Liver (tissue), 9 donors: ENCODE data around the gene ZMAT2. TPM values are rescaled to one million over a fixed set of nuclear protein-coding genes. Genes with fewer than 3 reads are reported as not detected.

Experiments used
- DNase-seq: peaks from one replicate; pipeline ENCODE4 v3.0.0-alpha.2; 2017; ENCODE audit warnings: low spot score
- H3K27ac ChIP-seq, 2 donors: one replicate each; pipeline ENCODE4 v1.7.0; 2013; ENCODE audit warnings: inconsistent platforms in 2 of 2, low read length in 2 of 2, control low read depth in 1 of 2, low read depth in 1 of 2, mild to moderate bottlenecking in 1 of 2
- H3K27me3 ChIP-seq, 4 donors: one replicate each; pipeline versions ENCODE4 v1.6.1 to v1.7.0; 2013; ENCODE audit warnings: low read length in 3 of 4, inconsistent platforms in 1 of 4, mild to moderate bottlenecking in 1 of 4, moderate library complexity in 1 of 4; ENCODE audit not compliant: control insufficient read depth in 4 of 4, insufficient read depth in 4 of 4
- H3K36me3 ChIP-seq, 4 donors: one replicate each; pipeline versions ENCODE4 v1.6.1 to v1.7.0; 2013; ENCODE audit warnings: low read length in 3 of 4, mild to moderate bottlenecking in 3 of 4, low read depth in 1 of 4, moderate library complexity in 1 of 4; ENCODE audit not compliant: control insufficient read depth in 4 of 4, insufficient read depth in 3 of 4
- H3K4me1 ChIP-seq, 4 donors: one replicate each; pipeline versions ENCODE4 v1.6.1 to v1.7.0; 2013; ENCODE audit warnings: low read length in 3 of 4, mild to moderate bottlenecking in 3 of 4, moderate library complexity in 1 of 4; ENCODE audit not compliant: control insufficient read depth in 4 of 4, insufficient read depth in 4 of 4
- H3K4me3 ChIP-seq, 3 donors: one replicate each; pipeline versions ENCODE4 v1.6.1 to v1.7.0; 2013; ENCODE audit warnings: low read length in 3 of 3, control low read depth in 1 of 3, low read depth in 1 of 3, mild to moderate bottlenecking in 1 of 3
- H3K9ac ChIP-seq, 2 donors: one replicate each; pipeline ENCODE4 v1.7.0; 2013; ENCODE audit warnings: low read length in 2 of 2, mild to moderate bottlenecking in 2 of 2, moderate library complexity in 2 of 2, control low read depth in 1 of 2, low read depth in 1 of 2
- H3K9me3 ChIP-seq, 4 donors: one replicate each; pipeline versions ENCODE4 v1.6.1 to v1.7.0; 2013; ENCODE audit warnings: low read length in 3 of 4; ENCODE audit not compliant: control insufficient read depth in 4 of 4
- ATF3 ChIP-seq: IDR thresholded peaks from 2 replicates; pipeline ENCODE4 v1.6.1; 2016; ENCODE audit warnings: antibody characterized with exemption
- CTCF ChIP-seq: fragments of 150-350 bp; IDR thresholded peaks from 2 replicates; pipeline ENCODE4 v1.5.1; 2017; ENCODE audit warnings: improper control_type of control experiment, low read depth, low read length; ENCODE audit not compliant: missing input control
- EGR1 ChIP-seq, 2 donors: IDR thresholded peaks; 2 replicates each; pipeline ENCODE4 v1.6.1; 2016 to 2018; ENCODE audit warnings: antibody characterized with exemption in 2 of 2, low read depth in 2 of 2
- FOXA1 ChIP-seq: IDR thresholded peaks from 2 replicates; pipeline ENCODE4 v1.6.1; 2016; ENCODE audit warnings: antibody characterized with exemption
- FOXA2 ChIP-seq: IDR thresholded peaks from 2 replicates; pipeline ENCODE4 v1.6.1; 2016; ENCODE audit warnings: antibody characterized with exemption
- HNF4A ChIP-seq, 2 donors: conservative IDR thresholded peaks; 2 replicates each; pipeline ENCODE4 v1.6.1; 2016; ENCODE audit warnings: antibody characterized with exemption in 2 of 2, mild to moderate bottlenecking in 2 of 2
- HNF4G ChIP-seq: IDR thresholded peaks from 2 replicates; pipeline ENCODE4 v1.6.1; 2016; ENCODE audit warnings: antibody characterized with exemption
- JUND ChIP-seq, 2 donors: IDR thresholded peaks; 2 replicates each; pipeline ENCODE4 v1.6.1; 2016; ENCODE audit warnings: antibody characterized with exemption in 2 of 2
- NR2F2 ChIP-seq: IDR thresholded peaks from 2 replicates; pipeline ENCODE4 v1.6.1; 2016; ENCODE audit warnings: antibody characterized with exemption
- RAD21 ChIP-seq, 2 donors: IDR thresholded peaks; 2 replicates each; pipeline ENCODE4 v1.6.1; 2016; ENCODE audit warnings: antibody characterized with exemption in 2 of 2, mild to moderate bottlenecking in 2 of 2
- REST ChIP-seq: IDR thresholded peaks from 2 replicates; pipeline ENCODE4 v1.6.1; 2016; ENCODE audit warnings: antibody characterized with exemption, mild to moderate bottlenecking
- RXRA ChIP-seq, 2 donors: IDR thresholded peaks; 2 replicates each; pipeline ENCODE4 v1.6.1; 2017 to 2018; ENCODE audit warnings: antibody characterized with exemption in 2 of 2, mild to moderate bottlenecking in 1 of 2
- SP1 ChIP-seq: IDR thresholded peaks from 2 replicates; pipeline ENCODE4 v1.6.1; 2018; ENCODE audit warnings: antibody characterized with exemption, mild to moderate bottlenecking
- TAF1 ChIP-seq: conservative IDR thresholded peaks from 2 replicates; pipeline ENCODE4 v1.6.1; 2016; ENCODE audit warnings: antibody characterized with exemption, mild to moderate bottlenecking
- YY1 ChIP-seq: IDR thresholded peaks from 2 replicates; pipeline ENCODE4 v1.6.1; 2016; ENCODE audit warnings: antibody characterized with exemption, mild to moderate bottlenecking
- WGBS: extraction: QIAGEN DNeasy Blood & Tissue Kit; methylation state at CpG from one replicate; pipeline ENCODE4 v1.1.7; 2013; 5-methylcytosine and 5-hydroxymethylcytosine counted together
- polyA plus RNA-seq, 2 donors: library from polyadenylated mRNA; stranded (reverse) in 1 of 2; unstranded in 1 of 2; fragments of 200-250 nt in 1 of 2; fragments of >200 nt in 1 of 2; fragmentation: Nextera tagmentation in 1 of 2; extraction: Ambion mirVana in 1 of 2; gene quantifications; one replicate each; pipeline versions ENCODE4 v1.2.1 to v1.2.3, GENCODE V29; 2013 to 2015
- total RNA-seq, 2 donors: library from RNA; depleted of rRNA; stranded (reverse); fragments of >200 nt; gene quantifications; one replicate each; pipeline ENCODE4 v1.2.3, GENCODE V29; 2014
- TF ChIP-seq, protein P1 (sequence below): IDR thresholded peaks from 2 replicates; pipeline ENCODE4 v1.6.1; 2016; ENCODE audit warnings: antibody characterized with exemption
- TF ChIP-seq, protein P2 (sequence below): IDR thresholded peaks from 2 replicates; pipeline ENCODE4 v1.6.1; 2016; ENCODE audit warnings: antibody characterized with exemption
- donor health status: healthy.
- donor health status: healthy.
- donor health status: healthy.
- donor health status: healthy.
- donor health status: healthy.

The ZMAT2 gene
- total and polyA plus RNA-seq, 4 donors = 14.5 to 34.3 (median 22.0) TPM

GRCh38 chr5:140672455-140673186 is 27.6 kb upstream of the ZMAT2 start:
- peaks cover 9 to 69% (median 44%) of the 10 kb centered on the region in 4 donors for H3K36me3 ChIP-seq
- TF ChIP-seq CTCF = no peak
- TF ChIP-seq REST = no peak
- TF ChIP-seq YY1 = no peak
- no peak for TF ChIP-seq NR2F2
- no peak for TF ChIP-seq EGR1 (IDR thresholded peaks at IDR 0.05; ENCODE audit: low read depth in 2 of 2)
- no peak for TF ChIP-seq RXRA (IDR thresholded peaks at IDR 0.05)
- TF ChIP-seq, protein P1, sequence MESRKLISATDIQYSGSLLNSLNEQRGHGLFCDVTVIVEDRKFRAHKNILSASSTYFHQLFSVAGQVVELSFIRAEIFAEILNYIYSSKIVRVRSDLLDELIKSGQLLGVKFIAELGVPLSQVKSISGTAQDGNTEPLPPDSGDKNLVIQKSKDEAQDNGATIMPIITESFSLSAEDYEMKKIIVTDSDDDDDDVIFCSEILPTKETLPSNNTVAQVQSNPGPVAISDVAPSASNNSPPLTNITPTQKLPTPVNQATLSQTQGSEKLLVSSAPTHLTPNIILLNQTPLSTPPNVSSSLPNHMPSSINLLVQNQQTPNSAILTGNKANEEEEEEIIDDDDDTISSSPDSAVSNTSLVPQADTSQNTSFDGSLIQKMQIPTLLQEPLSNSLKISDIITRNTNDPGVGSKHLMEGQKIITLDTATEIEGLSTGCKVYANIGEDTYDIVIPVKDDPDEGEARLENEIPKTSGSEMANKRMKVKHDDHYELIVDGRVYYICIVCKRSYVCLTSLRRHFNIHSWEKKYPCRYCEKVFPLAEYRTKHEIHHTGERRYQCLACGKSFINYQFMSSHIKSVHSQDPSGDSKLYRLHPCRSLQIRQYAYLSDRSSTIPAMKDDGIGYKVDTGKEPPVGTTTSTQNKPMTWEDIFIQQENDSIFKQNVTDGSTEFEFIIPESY = no peak
- no peak for DNase-seq
- H3K9me3 ChIP-seq = no peaks in the 10 kb centered on the region
- H3K9ac ChIP-seq = no peak overlapping the region
- H3K4me1 ChIP-seq = peaks cover 0 to 1% (median 0%) of the 10 kb centered on the region in 4 donors
- peak overlapping the region in 1 of 3 donors; percentile 8 for H3K4me3 ChIP-seq
- no peak overlapping the region for H3K27ac ChIP-seq
- no peaks in the 10 kb centered on the region for H3K27me3 ChIP-seq
- 53% methylated on average over 70 of the region's 70 CpGs for WGBS

- WGBS = 90% methylated on average over 45 of the region's 45 CpGs
- no peaks in the 10 kb centered on the region for H3K27me3 ChIP-seq
- DNase-seq = no peak
- no peaks in the 10 kb centered on the region for H3K9me3 ChIP-seq
- peak within 1 kb of the TSS in 1 of 3 donors; percentile 8 for H3K4me3 ChIP-seq
- H3K27ac ChIP-seq = no peak within 1 kb of the TSS
- peaks cover 0 to 1% (median 0%) of the 10 kb centered on the region in 4 donors for H3K4me1 ChIP-seq
- H3K36me3 ChIP-seq = peaks cover 9 to 68% (median 40%) of the 10 kb centered on the region in 4 donors
- H3K9ac ChIP-seq = no peak within 1 kb of the TSS
- TF ChIP-seq FOXA1 (no peak), HNF4G (no peak), FOXA2 (no peak), RAD21 (IDR thresholded peaks at IDR 0.05) (no peak), HNF4A (conservative IDR thresholded peaks at IDR 0.05) (no peak), EGR1 (IDR thresholded peaks at IDR 0.05; ENCODE audit: low read depth in 2 of 2) (no peak), YY1 (no peak), RXRA (IDR thresholded peaks at IDR 0.05) (no peak), SP1 (no peak), TAF1 (no peak), ATF3 (no peak), REST (no peak), JUND (IDR thresholded peaks at IDR 0.05) (no peak)
- TF ChIP-seq, protein P2, sequence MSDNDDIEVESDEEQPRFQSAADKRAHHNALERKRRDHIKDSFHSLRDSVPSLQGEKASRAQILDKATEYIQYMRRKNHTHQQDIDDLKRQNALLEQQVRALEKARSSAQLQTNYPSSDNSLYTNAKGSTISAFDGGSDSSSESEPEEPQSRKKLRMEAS = no peak
Measured at GRCh38 chr5:140673187-140673976, 26.9 kb upstream of the ZMAT2 start, which contains the start of gene DND1. Gene DND1, minus strand, starts transcription at chr5:140673576. Its CDS starts 34 bp downstream, at chr5:140673542.
